HFFc6 (cell line): Measurements from ENCODE around the gene CDH13. TPM values are rescaled to one million over a fixed set of nuclear protein-coding genes. Genes with fewer than 3 reads are reported as not detected.

Source experiments
- DNase-seq: peaks from one replicate; pipeline ENCODE4 v3.0.0-alpha.2; 2018
- H3K27ac Mint-ChIP-seq: 2 replicates; pipeline ENCODE4 v1.8.0; 2020; ENCODE audit warnings: mild to moderate bottlenecking, mixed read lengths
- H3K27me3 Mint-ChIP-seq: 2 replicates; pipeline ENCODE4 v1.8.0; 2021; ENCODE audit warnings: mild to moderate bottlenecking, moderate library complexity, mixed read lengths; ENCODE audit not compliant: insufficient read depth
- H3K36me3 Mint-ChIP-seq: 2 replicates; pipeline ENCODE4 v1.8.0; 2021; ENCODE audit warnings: low read depth, mixed read lengths
- H3K4me1 Mint-ChIP-seq: 2 replicates; pipeline ENCODE4 v1.8.0; 2020; ENCODE audit warnings: low read depth, mixed read lengths
- H3K4me3 Mint-ChIP-seq: 2 replicates; pipeline ENCODE4 v1.8.0; 2020; ENCODE audit warnings: mild to moderate bottlenecking, moderate library complexity, mixed read lengths
- H3K9me3 Mint-ChIP-seq: 2 replicates; pipeline ENCODE4 v1.8.0; 2020; ENCODE audit warnings: mild to moderate bottlenecking, mixed read lengths
- CTCF ChIP-seq: fragments of 200-600 bp; sonication (generic); IDR thresholded peaks from 2 replicates; pipeline ENCODE4 v1.5.0; 2021; ENCODE audit warnings: antibody characterized with exemption, mild to moderate bottlenecking
- total RNA-seq, 6 experiments: library from RNA; stranded (reverse); fragmentation: NEBNext Ultra II Directional; extraction: Animal tissue kit (Norgen Biotek cat#: 25700); gene quantifications; 2 replicates in 1 of 6; 3 replicates in 5 of 6; pipeline ENCODE4 v1.2.3, GENCODE V29; 2021

CDH13 gene
- total RNA-seq, 6 experiments from 2014 or later: 3.6 to 14.7 (median 4.7) TPM

GRCh38 chr16:82960918-82961317, 334.1 kb downstream of the CDH13 start:
- DNase-seq: no peak
- no peak overlapping the region for H3K4me3 Mint-ChIP-seq
- no peaks in the 10 kb centered on the region for H3K4me1 Mint-ChIP-seq
- no peak overlapping the region for H3K27ac Mint-ChIP-seq
- no peak for TF ChIP-seq CTCF
- H3K36me3 Mint-ChIP-seq: no peaks in the 10 kb centered on the region
- H3K27me3 Mint-ChIP-seq: no peaks in the 10 kb centered on the region
- peaks cover 23% of the 10 kb centered on the region for H3K9me3 Mint-ChIP-seq

- Mint-ChIP-seq H3K9me3 (peaks cover 28% of the 10 kb centered on the region), H3K27ac (no peak overlapping the region), H3K4me3 (no peak overlapping the region), H3K27me3 (no peaks in the 10 kb centered on the region), H3K36me3 (no peaks in the 10 kb centered on the region), H3K4me1 (no peaks in the 10 kb centered on the region)
- DNase-seq: no peak
- no peak for TF ChIP-seq CTCF
Measured at GRCh38 chr16:82963653-82964052, 336.9 kb downstream of the CDH13 start.

GRCh38 chr16:82965808-82966207, 339.0 kb downstream of the CDH13 start:
- DNase-seq: no peak
- no peaks in the 10 kb centered on the region for H3K4me1 Mint-ChIP-seq
- no peaks in the 10 kb centered on the region for H3K36me3 Mint-ChIP-seq

GRCh38 chr16:82967424-82967823, 340.7 kb downstream of the CDH13 start:
- Mint-ChIP-seq H3K27ac (no peak overlapping the region), H3K9me3 (peaks cover 11% of the 10 kb centered on the region), H3K36me3 (no peaks in the 10 kb centered on the region), H3K27me3 (peaks cover 1% of the 10 kb centered on the region; the same call in 1 of the 2 replicates), H3K4me1 (no peaks in the 10 kb centered on the region), H3K4me3 (no peak overlapping the region)
- no peak for TF ChIP-seq CTCF
- DNase-seq: no peak

More at GRCh38 chr16:82965808-82966207, 339.0 kb downstream of the CDH13 start:
- H3K27ac Mint-ChIP-seq: no peak overlapping the region
- no peaks in the 10 kb centered on the region for H3K27me3 Mint-ChIP-seq
- peaks cover 17% of the 10 kb centered on the region for H3K9me3 Mint-ChIP-seq
- H3K4me3 Mint-ChIP-seq: no peak overlapping the region
- TF ChIP-seq CTCF: no peak

- H3K36me3 Mint-ChIP-seq: no peaks in the 10 kb centered on the region; the same call in 1 of the 2 replicates
- no peak overlapping the region for H3K4me3 Mint-ChIP-seq
- peaks cover 15% of the 10 kb centered on the region for H3K9me3 Mint-ChIP-seq
- no peak overlapping the region for H3K27ac Mint-ChIP-seq
- peaks cover 3% of the 10 kb centered on the region for H3K27me3 Mint-ChIP-seq
- no peaks in the 10 kb centered on the region for H3K4me1 Mint-ChIP-seq
- TF ChIP-seq CTCF: no peak
- no peak for DNase-seq
Measured at GRCh38 chr16:82971126-82971525, 344.4 kb downstream of the CDH13 start.

GRCh38 chr16:82972331-82972919, 345.7 kb downstream of the CDH13 start:
- peaks cover 16% of the 10 kb centered on the region for H3K9me3 Mint-ChIP-seq
- DNase-seq: no peak
- TF ChIP-seq CTCF: no peak
- no peak overlapping the region for H3K27ac Mint-ChIP-seq
- no peaks in the 10 kb centered on the region for H3K4me1 Mint-ChIP-seq
- peaks cover 3% of the 10 kb centered on the region for H3K27me3 Mint-ChIP-seq
- H3K36me3 Mint-ChIP-seq: no peaks in the 10 kb centered on the region; the same call in 1 of the 2 replicates
- H3K4me3 Mint-ChIP-seq: no peak overlapping the region
